ENCODE measurements around the gene SIGLEC12.

- TF ChIP-seq CTCF (IDR thresholded peaks at IDR 0.05 in 8 of 11, conservative IDR thresholded peaks at IDR 0.05 in 3 of 11) (no peak), POLR2A (IDR thresholded peaks at IDR 0.05) (no peak)
These were observed 23.0 kb downstream of the SIGLEC12 start, which contains the start of gene CEACAM18 for GRCh38 chr19:51478381-51479234.
